ENCODE measurements around the gene KIF6. TPM values are rescaled to one million over a fixed set of nuclear protein-coding genes. Genes with fewer than 3 reads are reported as not detected.

The KIF6 gene
- total RNA-seq, 4 donors from 2014 or later: 0.14 to 46.6 (median 0.48) TPM; not detected in 1

GRCh38 chr6:39302669-39303424 is 422.4 kb downstream of the KIF6 start:
- in situ Hi-C loops (cut with MboI; ENCODE audit: low pct_ligation_motif_present in 1 of 4, low pct_unique_long_range_greater_than_20kb in 1 of 4, low sequenced_read_pairs in 3 of 4): loop anchor here (5.0 to 25.0 kb wide), 6 partner anchors 136 to 441 kb away; no protein-coding TSS in a partner anchor
- no peaks in the 10 kb centered on the region for H3K36me3 ChIP-seq
- no peak overlapping the region for H3K27ac ChIP-seq
- peak in 1 of 3 donors; percentile 13 for TF ChIP-seq POLR2AphosphoS5 (IDR thresholded peaks at IDR 0.05)
- no peak for TF ChIP-seq POLR2A (IDR thresholded peaks at IDR 0.05)
- TF ChIP-seq, protein P1, sequence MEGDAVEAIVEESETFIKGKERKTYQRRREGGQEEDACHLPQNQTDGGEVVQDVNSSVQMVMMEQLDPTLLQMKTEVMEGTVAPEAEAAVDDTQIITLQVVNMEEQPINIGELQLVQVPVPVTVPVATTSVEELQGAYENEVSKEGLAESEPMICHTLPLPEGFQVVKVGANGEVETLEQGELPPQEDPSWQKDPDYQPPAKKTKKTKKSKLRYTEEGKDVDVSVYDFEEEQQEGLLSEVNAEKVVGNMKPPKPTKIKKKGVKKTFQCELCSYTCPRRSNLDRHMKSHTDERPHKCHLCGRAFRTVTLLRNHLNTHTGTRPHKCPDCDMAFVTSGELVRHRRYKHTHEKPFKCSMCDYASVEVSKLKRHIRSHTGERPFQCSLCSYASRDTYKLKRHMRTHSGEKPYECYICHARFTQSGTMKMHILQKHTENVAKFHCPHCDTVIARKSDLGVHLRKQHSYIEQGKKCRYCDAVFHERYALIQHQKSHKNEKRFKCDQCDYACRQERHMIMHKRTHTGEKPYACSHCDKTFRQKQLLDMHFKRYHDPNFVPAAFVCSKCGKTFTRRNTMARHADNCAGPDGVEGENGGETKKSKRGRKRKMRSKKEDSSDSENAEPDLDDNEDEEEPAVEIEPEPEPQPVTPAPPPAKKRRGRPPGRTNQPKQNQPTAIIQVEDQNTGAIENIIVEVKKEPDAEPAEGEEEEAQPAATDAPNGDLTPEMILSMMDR (IDR thresholded peaks at IDR 0.05): peak; percentile 84 to 97 (median 92)
- no peak for TF ChIP-seq EP300 (IDR thresholded peaks at IDR 0.05; ENCODE audit: low read depth)
- WGBS, 2 donors (ENCODE audit: low coverage in 1 of 2): 8 to 30% methylated on average over 2 to 11 of the region's 11 CpGs
- H3K4me1 ChIP-seq: peaks cover 0 to 6% (median 3%) of the 10 kb centered on the region in 4 donors
- H3K27me3 ChIP-seq: no peaks in the 10 kb centered on the region
- H3K4me3 ChIP-seq: no peak overlapping the region
- peak; percentile 91 for DNase-seq
- intact Hi-C loops (cut with DNase I; ENCODE audit: low total_unique reads): no loop called here
- no peaks in the 10 kb centered on the region for H3K9me3 ChIP-seq

- Histone ChIP-seq H3K27ac (no peak overlapping the region), H3K4me3 (no peak overlapping the region), H3K9me3 (no peaks in the 10 kb centered on the region), H3K36me3 (no peaks in the 10 kb centered on the region), H3K27me3 (no peaks in the 10 kb centered on the region), H3K4me1 (peaks cover 0 to 6% (median 3%) of the 10 kb centered on the region in 4 donors)
- WGBS, 2 donors (ENCODE audit: low coverage in 1 of 2): 90% methylated on average over 2 of the region's 2 CpGs; no CpG with 5 or more reads in 1 of the 2 donors
- TF ChIP-seq, protein P1 (IDR thresholded peaks at IDR 0.05): no peak
- TF ChIP-seq POLR2AphosphoS5 (IDR thresholded peaks at IDR 0.05): no peak
- TF ChIP-seq POLR2A (IDR thresholded peaks at IDR 0.05): no peak
- no peak for TF ChIP-seq EP300 (IDR thresholded peaks at IDR 0.05; ENCODE audit: low read depth)
- no peak for DNase-seq
- intact Hi-C loops (cut with DNase I; ENCODE audit: low total_unique reads) (no loop called here), in situ Hi-C loops (cut with MboI; ENCODE audit: low pct_ligation_motif_present in 1 of 4, low pct_unique_long_range_greater_than_20kb in 1 of 4, low sequenced_read_pairs in 3 of 4) (loop anchor here (5.0 to 25.0 kb wide), 6 partner anchors 135 to 440 kb away; no protein-coding TSS in a partner anchor)
Observed at GRCh38 chr6:39302011-39302410, 423.2 kb downstream of the KIF6 start.

DNA sequence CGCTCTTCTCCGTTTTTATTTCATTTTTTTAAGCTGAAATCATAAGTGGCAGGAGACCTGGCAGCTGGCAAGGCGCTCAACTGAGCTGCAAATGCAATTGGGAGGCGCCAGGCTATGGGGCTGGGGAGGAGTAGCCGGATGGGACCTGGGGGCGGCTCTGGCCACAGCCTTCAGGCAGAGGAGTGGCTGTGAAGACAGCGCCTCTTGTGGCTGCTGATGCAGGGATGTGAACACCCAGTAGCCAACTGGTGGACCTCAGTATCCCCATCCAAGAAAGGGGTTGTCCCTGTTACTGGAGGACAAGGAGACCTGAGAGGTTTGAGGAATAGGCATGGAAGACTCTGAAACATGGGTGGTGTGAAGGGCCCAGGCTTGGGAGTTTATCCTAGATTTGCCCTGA is 423.6 kb downstream of the KIF6 start:
- TF ChIP-seq, protein P1 (IDR thresholded peaks at IDR 0.05): peak in 1 of 5 experiments; percentile 11
- TF ChIP-seq EP300 (IDR thresholded peaks at IDR 0.05; ENCODE audit: low read depth): no peak
- DNase-seq: no peak
- H3K27ac ChIP-seq: no peak overlapping the region
- WGBS, 2 donors (ENCODE audit: low coverage in 1 of 2): 87% methylated on average over 7 of the region's 7 CpGs; no CpG with 5 or more reads in 1 of the 2 donors
- no peaks in the 10 kb centered on the region for H3K9me3 ChIP-seq
- no peak overlapping the region for H3K4me3 ChIP-seq
- peaks cover 0 to 6% (median 3%) of the 10 kb centered on the region in 4 donors for H3K4me1 ChIP-seq
- no peaks in the 10 kb centered on the region for H3K36me3 ChIP-seq
- in situ Hi-C loops (cut with MboI; ENCODE audit: low pct_ligation_motif_present in 1 of 4, low pct_unique_long_range_greater_than_20kb in 1 of 4, low sequenced_read_pairs in 3 of 4): loop anchor here (5.0 to 25.0 kb wide), 6 partner anchors 134 to 439 kb away; no protein-coding TSS in a partner anchor
- no peaks in the 10 kb centered on the region for H3K27me3 ChIP-seq
- intact Hi-C loops (cut with DNase I; ENCODE audit: low total_unique reads): no loop called here

- intact Hi-C loops (cut with DNase I; ENCODE audit: low total_unique reads): no loop called here
- no peak for DNase-seq
- Histone ChIP-seq H3K27me3 (no peaks in the 10 kb centered on the region), H3K36me3 (no peaks in the 10 kb centered on the region), H3K9me3 (no peaks in the 10 kb centered on the region), H3K4me3 (no peak overlapping the region), H3K4me1 (peaks cover 0 to 6% (median 3%) of the 10 kb centered on the region in 4 donors), H3K27ac (no peak overlapping the region)
- in situ Hi-C loops (cut with MboI; ENCODE audit: low pct_ligation_motif_present in 1 of 4, low pct_unique_long_range_greater_than_20kb in 1 of 4, low sequenced_read_pairs in 3 of 4): loop anchor here (5.0 to 25.0 kb wide), 6 partner anchors 133 to 438 kb away; no protein-coding TSS in a partner anchor
- TF ChIP-seq, protein P1 (IDR thresholded peaks at IDR 0.05): no peak
- TF ChIP-seq POLR2AphosphoS5 (IDR thresholded peaks at IDR 0.05) (no peak), POLR2A (IDR thresholded peaks at IDR 0.05) (no peak), EP300 (IDR thresholded peaks at IDR 0.05; ENCODE audit: low read depth) (no peak)
- WGBS, 2 donors (ENCODE audit: low coverage in 1 of 2): 78 to 87% methylated on average over 4 to 6 of the region's 6 CpGs
Observed at GRCh38 chr6:39300739-39301138, 424.5 kb downstream of the KIF6 start.
